T47D (cell line): ENCODE results near the gene DLG2.
"Not testable (repeated sequence)": the region's sequence is repeated elsewhere in the genome, so short reads cannot be mapped to it uniquely, and the experiment has no call there.

ENCODE experiments used
- DNase-seq, 2 experiments: peaks; one replicate each; pipeline versions ENCODE4 v3.0.0 to v3.0.0-alpha.2; 2011 to 2012; ENCODE audit warnings: low read depth in 1 of 2, low spot score in 1 of 2
- JUND ChIP-seq: IDR thresholded peaks from 2 replicates; pipeline ENCODE4 v1.6.1; 2012; ENCODE audit warnings: low read depth
- in situ Hi-C: cut with HindIII; loops from 2 replicates; pipeline ENCODE4 v1.10.0; 2016; ENCODE audit warnings: low sequenced_read_pairs, low pct_unique_long_range_greater_than_20kb

DLG2 gene

GRCh38 chr11:85118151-85118550, 509.0 kb downstream of the DLG2 start:
- TF ChIP-seq JUND = no peak
- in situ Hi-C loops = no loop called here
- DNase-seq = no peak

GRCh38 chr11:85115798-85116197, 511.3 kb downstream of the DLG2 start:
- in situ Hi-C loops = no loop called here
- DNase-seq = no peak
- TF ChIP-seq JUND = no peak

- no peak for TF ChIP-seq JUND
- no peak for DNase-seq
- in situ Hi-C loops = no loop called here
These were observed 512.4 kb downstream of the DLG2 start for GRCh38 chr11:85114786-85115185.

GRCh38 chr11:85110246-85110645, 516.9 kb downstream of the DLG2 start:
- in situ Hi-C loops, DNase-seq: not testable (repeated sequence)

GRCh38 chr11:85109141-85109540, 518.0 kb downstream of the DLG2 start:
- in situ Hi-C loops = no loop called here
- no peak for DNase-seq
- TF ChIP-seq JUND = no peak

- in situ Hi-C loops = no loop called here
- TF ChIP-seq JUND = no peak
- DNase-seq = no peak
These were observed 521.3 kb downstream of the DLG2 start for GRCh38 chr11:85105868-85106267.

- no peak for DNase-seq
- in situ Hi-C loops = no loop called here
- no peak for TF ChIP-seq JUND
These were observed 527.6 kb downstream of the DLG2 start for GRCh38 chr11:85099522-85099921.

GRCh38 chr11:85098996-85099395, 528.1 kb downstream of the DLG2 start:
- in situ Hi-C loops = no loop called here
- TF ChIP-seq JUND = no peak
- peak; percentile 16 to 25 for DNase-seq

- in situ Hi-C loops = no loop called here
- no peak for DNase-seq
- TF ChIP-seq JUND = no peak
These were observed 530.2 kb downstream of the DLG2 start for GRCh38 chr11:85096939-85097338.

GRCh38 chr11:85095239-85095638, 531.9 kb downstream of the DLG2 start:
- no peak for TF ChIP-seq JUND
- no peak for DNase-seq
- in situ Hi-C loops = no loop called here

GRCh38 chr11:85094795-85095194, 532.3 kb downstream of the DLG2 start:
- no peak for TF ChIP-seq JUND
- in situ Hi-C loops = no loop called here
- no peak for DNase-seq

- TF ChIP-seq JUND = no peak
- no peak for DNase-seq
- in situ Hi-C loops = no loop called here
These were observed 537.5 kb downstream of the DLG2 start for GRCh38 chr11:85089654-85090053.

GRCh38 chr11:85088286-85088685, 538.9 kb downstream of the DLG2 start:
- no peak for DNase-seq
- in situ Hi-C loops = no loop called here

GRCh38 chr11:85086504-85087284, 540.5 kb downstream of the DLG2 start:
- DNase-seq = peak in 1 of 2 experiments; percentile 72
- peak; percentile 66 for TF ChIP-seq JUND
- in situ Hi-C loops = no loop called here

More at GRCh38 chr11:85088286-85088685, 538.9 kb downstream of the DLG2 start:
- TF ChIP-seq JUND = no peak
